Measurements from ENCODE around the gene TAMALIN. TPM values are rescaled to one million over a fixed set of nuclear protein-coding genes. Genes with fewer than 3 reads are reported as not detected.

TAMALIN gene
- 3.3 and 4.5 TPM in 2 replicates for total RNA-seq (2014; rRNA removed; shearing (Covaris generic))

- Histone ChIP-seq H3K4me1 (peaks cover 36% of the 10 kb centered on the region), H3K27me3 (no peaks in the 10 kb centered on the region), H3K36me3 (no peaks in the 10 kb centered on the region), H3K27ac (no peak within 1 kb of the TSS), H3K9me3 (replicated peaks) (no peaks in the 10 kb centered on the region), H3K4me3 (peak within 1 kb of the TSS; percentile 76)
- DNase-seq: peak; percentile 80 to 87
Measured at GRCh38 chr12:52006726-52007157, at the start of gene TAMALIN. TAMALIN (plus strand) TSS chr12:52006946; CDS start chr12:52007020, 74 bp downstream.

DNA sequence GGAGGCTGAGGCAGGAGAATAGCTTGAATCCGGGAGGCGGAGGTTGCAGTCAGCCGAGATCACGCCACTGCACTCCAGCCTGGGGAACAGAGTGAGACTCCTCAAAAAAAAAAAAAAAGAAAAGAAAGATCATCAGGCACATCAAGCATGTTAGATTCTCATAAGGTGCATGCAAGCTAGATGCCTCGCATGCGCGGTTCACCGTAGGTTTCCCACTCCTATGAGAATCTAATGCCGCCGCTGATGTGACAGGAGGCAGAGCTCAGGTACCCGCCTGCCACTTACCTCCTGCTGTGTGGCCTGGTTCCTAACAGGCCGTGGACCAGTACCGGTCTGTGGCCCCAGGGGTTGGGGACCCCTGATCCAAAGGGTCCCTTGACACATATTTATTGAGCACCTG lies 48.2 kb upstream of the TAMALIN start:
- peaks cover 4% of the 10 kb centered on the region; the same call in 1 of the 2 replicates for H3K36me3 ChIP-seq
- H3K4me1 ChIP-seq: no peaks in the 10 kb centered on the region
- H3K27me3 ChIP-seq: no peaks in the 10 kb centered on the region
- no peak overlapping the region for H3K27ac ChIP-seq
- DNase-seq: no peak
- no peak overlapping the region for H3K4me3 ChIP-seq
- no peaks in the 10 kb centered on the region for H3K9me3 ChIP-seq (replicated peaks)

DNA sequence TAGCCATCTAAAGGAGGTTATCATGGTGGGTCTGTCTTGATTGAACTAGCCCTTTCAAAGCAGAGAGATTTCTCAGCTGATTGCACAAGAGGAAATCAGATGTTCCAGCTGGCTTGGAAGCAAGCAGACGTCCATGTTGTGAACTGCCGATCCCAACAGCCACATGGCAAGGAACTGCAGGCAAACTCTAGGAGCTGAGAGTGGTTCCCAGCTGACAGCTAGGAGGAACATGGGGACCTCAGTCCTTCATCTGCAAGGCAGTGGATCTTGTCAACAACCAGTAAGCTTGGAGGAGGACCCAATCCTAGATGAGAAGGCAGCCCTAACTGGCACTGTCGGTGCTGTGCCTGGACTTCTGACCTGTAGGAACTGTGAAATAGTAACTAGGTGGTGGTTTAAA lies 47.5 kb upstream of the TAMALIN start:
- no peaks in the 10 kb centered on the region for H3K27me3 ChIP-seq
- H3K27ac ChIP-seq: no peak overlapping the region
- H3K9me3 ChIP-seq (replicated peaks): no peaks in the 10 kb centered on the region
- H3K4me3 ChIP-seq: no peak overlapping the region
- no peaks in the 10 kb centered on the region for H3K4me1 ChIP-seq
- peaks cover 4% of the 10 kb centered on the region; the same call in 1 of the 2 replicates for H3K36me3 ChIP-seq
- no peak for DNase-seq

- Histone ChIP-seq H3K4me3 (no peak overlapping the region), H3K9me3 (replicated peaks) (no peaks in the 10 kb centered on the region; the same call in 1 of the 2 replicates)
Measured at GRCh38 chr12:51959921-51960320, 46.8 kb upstream of the TAMALIN start.

GRCh38 chr12:51960488-51960887 lies 46.3 kb upstream of the TAMALIN start:
- no peaks in the 10 kb centered on the region for H3K27me3 ChIP-seq
- DNase-seq: no peak

More at GRCh38 chr12:51959921-51960320, 46.8 kb upstream of the TAMALIN start:
- no peaks in the 10 kb centered on the region for H3K27me3 ChIP-seq
- no peaks in the 10 kb centered on the region for H3K4me1 ChIP-seq
- no peak for DNase-seq
- no peak overlapping the region for H3K27ac ChIP-seq
- peaks cover 6% of the 10 kb centered on the region; the same call in 1 of the 2 replicates for H3K36me3 ChIP-seq

GRCh38 chr12:51960890-51961289 lies 45.9 kb upstream of the TAMALIN start:
- H3K9me3 ChIP-seq (replicated peaks): no peaks in the 10 kb centered on the region; the same call in none of the 2 replicates
- no peak overlapping the region for H3K4me3 ChIP-seq
- H3K36me3 ChIP-seq: peaks cover 6% of the 10 kb centered on the region; the same call in 1 of the 2 replicates
- DNase-seq: no peak
- no peaks in the 10 kb centered on the region for H3K4me1 ChIP-seq
- H3K27me3 ChIP-seq: no peaks in the 10 kb centered on the region
- no peak overlapping the region for H3K27ac ChIP-seq

More at GRCh38 chr12:51960488-51960887, 46.3 kb upstream of the TAMALIN start:
- Histone ChIP-seq H3K9me3 (replicated peaks) (no peaks in the 10 kb centered on the region; the same call in none of the 2 replicates), H3K36me3 (peaks cover 6% of the 10 kb centered on the region; the same call in 1 of the 2 replicates), H3K4me1 (no peaks in the 10 kb centered on the region), H3K27ac (no peak overlapping the region), H3K4me3 (no peak overlapping the region)

- H3K27ac ChIP-seq: no peak overlapping the region
- no peak overlapping the region for H3K4me3 ChIP-seq
- DNase-seq: no peak
- H3K9me3 ChIP-seq (replicated peaks): no peaks in the 10 kb centered on the region; the same call in none of the 2 replicates
- H3K27me3 ChIP-seq: no peaks in the 10 kb centered on the region
- H3K36me3 ChIP-seq: peaks cover 5% of the 10 kb centered on the region; the same call in 1 of the 2 replicates
- H3K4me1 ChIP-seq: no peaks in the 10 kb centered on the region
Measured at GRCh38 chr12:51961834-51962233, 44.9 kb upstream of the TAMALIN start.

DNA sequence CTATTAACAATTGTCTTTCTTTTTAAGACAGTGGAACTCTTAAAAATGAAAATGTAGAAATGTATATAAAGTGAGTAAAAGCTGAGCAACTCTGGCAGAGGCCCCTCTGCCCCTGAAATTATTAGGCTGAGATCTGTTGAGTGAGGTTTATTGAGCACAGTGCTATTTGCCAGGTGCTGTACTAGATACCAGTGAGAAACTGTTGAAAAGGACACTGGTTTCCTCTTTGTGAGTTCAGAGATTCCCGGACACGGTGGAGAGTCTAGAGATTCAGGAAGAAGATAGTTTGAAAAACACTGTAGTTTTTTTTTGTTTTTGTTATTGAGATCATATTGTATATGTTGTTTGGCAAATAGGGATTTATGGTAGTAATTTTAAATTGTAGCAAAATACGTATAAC lies 44.0 kb upstream of the TAMALIN start:
- no peak for DNase-seq
- no peaks in the 10 kb centered on the region; the same call in none of the 2 replicates for H3K9me3 ChIP-seq (replicated peaks)
- H3K4me1 ChIP-seq: no peaks in the 10 kb centered on the region
- no peak overlapping the region for H3K27ac ChIP-seq
- no peaks in the 10 kb centered on the region for H3K27me3 ChIP-seq
- H3K36me3 ChIP-seq: peaks cover 3% of the 10 kb centered on the region; the same call in 1 of the 2 replicates
- H3K4me3 ChIP-seq: no peak overlapping the region

DNA sequence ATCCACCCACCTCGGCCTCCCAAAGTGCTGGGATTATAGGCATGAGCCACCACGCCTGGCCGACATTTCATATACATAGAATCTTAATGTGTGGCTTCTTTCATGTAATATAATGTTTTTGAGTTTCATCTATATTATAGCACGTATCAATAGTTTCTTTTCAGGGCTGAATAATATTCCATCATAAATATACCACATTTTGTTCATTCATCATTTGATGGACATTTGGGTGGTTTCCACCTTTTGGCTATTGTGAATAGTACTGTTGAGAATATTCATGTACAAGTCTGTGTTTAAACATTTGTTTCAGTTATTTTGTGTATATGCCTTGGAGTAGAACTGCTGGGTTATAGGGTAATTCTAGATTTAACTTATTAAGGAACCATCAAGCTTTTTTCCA lies 43.3 kb upstream of the TAMALIN start:
- H3K36me3 ChIP-seq: peaks cover 3% of the 10 kb centered on the region; the same call in 1 of the 2 replicates
- no peak overlapping the region for H3K4me3 ChIP-seq
- DNase-seq: no peak
- H3K9me3 ChIP-seq (replicated peaks): no peaks in the 10 kb centered on the region; the same call in none of the 2 replicates
- H3K27me3 ChIP-seq: no peaks in the 10 kb centered on the region
- H3K4me1 ChIP-seq: no peaks in the 10 kb centered on the region
- no peak overlapping the region for H3K27ac ChIP-seq

- no peak overlapping the region for H3K27ac ChIP-seq
- no peaks in the 10 kb centered on the region for H3K27me3 ChIP-seq
- DNase-seq: no peak
- no peak overlapping the region for H3K4me3 ChIP-seq
- no peaks in the 10 kb centered on the region; the same call in none of the 2 replicates for H3K9me3 ChIP-seq (replicated peaks)
- H3K36me3 ChIP-seq: peaks cover 5% of the 10 kb centered on the region; the same call in 1 of the 2 replicates
- H3K4me1 ChIP-seq: no peaks in the 10 kb centered on the region
Measured at GRCh38 chr12:51969643-51970042, 37.1 kb upstream of the TAMALIN start.

GRCh38 chr12:51970904-51971646 lies 35.7 kb upstream of the TAMALIN start:
- H3K4me1 ChIP-seq: no peaks in the 10 kb centered on the region
- H3K27ac ChIP-seq: no peak overlapping the region
- peak in 1 of 2 experiments; percentile 42 for DNase-seq

DNA sequence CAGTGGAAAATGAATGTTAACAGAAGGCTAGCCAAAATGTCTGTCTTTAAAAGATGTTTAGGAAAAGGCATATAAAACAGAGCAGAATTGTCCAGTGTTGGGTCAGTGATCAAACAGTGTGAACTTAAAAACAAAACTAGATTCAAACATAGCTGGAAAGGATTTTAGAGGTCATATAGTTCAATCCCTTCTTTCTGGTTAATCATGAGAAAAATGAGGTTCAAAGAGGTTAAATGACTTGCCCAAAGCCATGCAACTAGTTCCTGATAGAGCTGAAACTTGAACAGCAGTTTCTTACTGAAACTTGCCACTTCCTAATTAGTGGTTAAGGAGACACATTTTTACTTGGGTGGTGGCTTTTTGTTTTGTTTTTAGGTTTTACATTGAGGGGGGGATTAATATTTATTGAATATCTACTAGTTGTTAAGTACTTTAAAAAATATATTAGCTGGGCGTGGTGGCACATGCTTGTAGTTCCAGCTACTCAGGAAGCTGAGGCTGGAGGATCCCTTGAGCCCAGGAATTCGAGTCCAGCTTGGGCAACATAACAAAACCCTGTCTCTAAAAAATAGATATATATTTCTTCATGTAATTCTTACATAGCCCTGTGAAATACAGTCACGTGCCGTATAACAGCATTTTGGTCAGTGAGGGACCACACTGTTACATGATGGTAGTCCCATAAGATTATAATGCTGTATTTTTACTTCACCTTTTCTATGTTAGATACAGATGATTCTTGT lies 34.9 kb upstream of the TAMALIN start:
- Histone ChIP-seq H3K36me3 (peaks cover 10% of the 10 kb centered on the region), H3K27me3 (no peaks in the 10 kb centered on the region), H3K9me3 (replicated peaks) (no peaks in the 10 kb centered on the region), H3K4me3 (no peak overlapping the region), H3K27ac (no peak overlapping the region), H3K4me1 (no peaks in the 10 kb centered on the region)
- DNase-seq: no peak

More at GRCh38 chr12:51970904-51971646, 35.7 kb upstream of the TAMALIN start:
- Histone ChIP-seq H3K9me3 (replicated peaks) (no peaks in the 10 kb centered on the region; the same call in 1 of the 2 replicates), H3K36me3 (peaks cover 2% of the 10 kb centered on the region; the same call in 1 of the 2 replicates), H3K27me3 (no peaks in the 10 kb centered on the region), H3K4me3 (no peak overlapping the region)

- Histone ChIP-seq H3K4me1 (no peaks in the 10 kb centered on the region), H3K36me3 (peaks cover 12% of the 10 kb centered on the region), H3K27me3 (no peaks in the 10 kb centered on the region), H3K27ac (no peak overlapping the region), H3K9me3 (replicated peaks) (no peaks in the 10 kb centered on the region), H3K4me3 (no peak overlapping the region)
- no peak for DNase-seq
Measured at GRCh38 chr12:51972422-51972812, 34.3 kb upstream of the TAMALIN start.

DNA sequence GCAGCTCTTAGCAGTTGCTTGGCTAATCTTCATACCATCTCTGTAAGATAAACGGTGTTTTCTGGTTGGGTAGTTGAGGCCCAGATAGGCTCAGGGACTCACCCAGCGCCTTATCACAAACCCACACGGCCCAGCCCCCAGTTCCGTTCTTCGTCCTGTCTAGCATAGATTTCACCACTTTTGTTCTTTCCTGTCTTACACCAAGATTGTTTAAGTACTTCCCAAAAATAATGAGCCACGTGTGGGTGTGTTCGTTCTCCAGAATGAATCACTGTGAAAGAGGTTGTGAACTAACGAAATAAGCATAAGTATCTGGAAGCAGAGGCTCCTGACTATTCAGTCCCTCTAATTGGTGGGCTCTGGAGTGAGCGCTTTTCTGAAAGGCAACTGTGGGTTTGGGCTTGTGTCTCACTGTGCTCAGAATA lies 33.9 kb upstream of the TAMALIN start:
- no peak overlapping the region for H3K27ac ChIP-seq
- no peaks in the 10 kb centered on the region for H3K27me3 ChIP-seq
- no peaks in the 10 kb centered on the region for H3K9me3 ChIP-seq (replicated peaks)
- H3K4me1 ChIP-seq: no peaks in the 10 kb centered on the region
- H3K4me3 ChIP-seq: no peak overlapping the region
- DNase-seq: no peak
- peaks cover 12% of the 10 kb centered on the region for H3K36me3 ChIP-seq

GRCh38 chr12:51973560-51973959 lies 33.2 kb upstream of the TAMALIN start:
- H3K27me3 ChIP-seq: no peaks in the 10 kb centered on the region
- no peaks in the 10 kb centered on the region for H3K9me3 ChIP-seq (replicated peaks)
- no peaks in the 10 kb centered on the region for H3K4me1 ChIP-seq
- peaks cover 14% of the 10 kb centered on the region for H3K36me3 ChIP-seq
- no peak overlapping the region for H3K27ac ChIP-seq
- H3K4me3 ChIP-seq: no peak overlapping the region
- no peak for DNase-seq
